Activated CD4-positive, CD25-positive, alpha-beta regulatory T cell treated with anti-CD3 and anti-CD28 coated beads, Interleukin-2, amount 50 U/mL, for 72 hours (primary cell): Measurements from ENCODE around the gene FRS3.
"Not testable (repeated sequence)": the region's sequence is repeated elsewhere in the genome, so short reads cannot be mapped to it uniquely, and the experiment has no call there.

Experiments used
- DNase-seq: peaks from one replicate; pipeline ENCODE4 v3.0.0; 2021

Gene FRS3

GRCh38 chr6:41767112-41767833, 12.4 kb downstream of the FRS3 start:
- no peak for DNase-seq

DNA sequence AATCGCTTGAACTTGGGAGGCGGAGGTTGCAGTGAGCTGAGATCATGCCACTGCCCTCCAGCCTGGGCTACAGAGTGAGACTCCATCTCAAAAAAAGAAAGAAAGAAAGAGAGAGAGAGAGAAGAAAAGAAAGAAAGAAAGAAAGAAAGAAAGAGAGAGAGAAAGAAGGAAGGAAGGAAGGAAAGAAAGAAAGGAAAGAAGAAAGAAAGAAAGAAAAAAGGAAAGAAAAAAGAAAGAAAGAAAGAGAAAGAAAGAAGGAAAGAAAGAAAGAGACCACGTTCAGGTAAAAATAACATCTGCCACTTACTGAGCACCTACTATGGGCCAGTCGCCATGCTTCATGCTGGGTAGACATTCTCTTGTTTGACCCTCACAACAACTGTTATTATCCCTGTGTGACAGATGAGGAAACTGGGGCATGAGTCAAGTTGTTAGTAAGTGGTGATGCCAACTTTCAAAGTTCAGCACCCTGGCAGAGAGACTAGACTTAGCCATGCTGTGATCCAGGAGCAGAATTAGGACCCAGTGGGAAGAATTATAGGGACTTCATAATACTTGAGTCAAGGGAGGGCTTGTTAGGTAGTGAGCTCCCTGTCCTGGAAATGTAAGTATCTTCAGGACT, 13.5 kb downstream of the FRS3 start:
- not testable (repeated sequence) for DNase-seq

DNA sequence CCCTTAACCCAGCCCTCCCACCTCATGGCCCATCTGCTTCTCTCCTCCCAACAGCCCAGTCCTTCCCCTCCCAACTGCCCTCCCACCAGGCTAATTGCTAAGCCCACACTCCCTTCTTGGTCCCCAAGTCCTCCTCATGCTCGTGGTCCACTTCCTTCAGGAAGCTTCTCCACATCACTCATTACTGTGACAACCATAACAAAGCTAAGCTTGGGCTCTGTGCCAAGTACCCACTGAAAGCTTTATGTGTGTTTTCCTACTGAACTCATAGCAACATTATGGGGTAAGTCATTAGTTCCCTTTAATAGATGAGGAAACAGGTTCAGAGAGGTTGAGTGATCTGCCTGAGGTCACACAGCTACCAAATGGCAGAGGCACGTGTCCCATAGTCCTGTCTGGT, 16.2 kb downstream of the FRS3 start:
- DNase-seq = no peak

GRCh38 chr6:41759905-41760579, 19.7 kb downstream of the FRS3 start:
- no peak for DNase-seq

DNA sequence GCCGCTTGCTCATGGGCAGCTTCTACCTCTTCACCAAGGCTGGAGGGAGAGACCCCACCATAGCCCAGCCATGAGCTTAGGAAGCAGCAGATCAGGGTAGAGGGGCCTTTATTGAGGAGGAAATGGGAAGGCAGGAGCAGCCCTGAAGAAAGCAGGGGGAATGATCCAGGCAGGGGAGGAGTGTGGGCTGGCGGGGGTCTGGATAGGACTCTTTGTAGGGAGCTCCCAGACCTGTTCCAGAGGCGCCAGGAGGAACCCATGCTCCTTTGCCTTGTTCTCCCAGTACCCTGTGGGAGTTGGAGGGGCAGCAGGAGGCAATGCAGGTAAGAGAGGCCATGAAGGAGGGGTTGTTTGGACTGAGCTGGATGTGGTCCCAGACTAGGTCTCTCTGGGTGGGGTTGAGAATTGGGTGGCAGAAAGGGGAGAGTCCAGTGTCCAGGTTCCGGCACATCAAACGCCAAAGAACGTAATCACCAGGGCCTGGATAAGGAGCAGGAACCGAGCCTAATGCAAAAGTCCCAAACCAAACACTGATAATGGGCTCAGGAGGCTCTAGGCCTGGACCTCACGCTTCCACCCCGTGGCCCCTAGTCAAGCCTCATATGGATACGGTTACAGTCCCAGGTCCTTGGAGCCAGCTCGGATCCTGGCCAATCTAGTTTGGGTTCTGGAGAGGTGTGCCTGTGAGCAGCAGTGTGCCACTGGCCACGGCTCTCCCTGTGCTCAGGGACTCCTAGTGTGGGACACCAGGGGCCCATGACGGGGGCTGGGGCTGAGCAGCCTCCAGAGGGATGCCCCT, 20.4 kb downstream of the FRS3 start:
- no peak for DNase-seq

DNA sequence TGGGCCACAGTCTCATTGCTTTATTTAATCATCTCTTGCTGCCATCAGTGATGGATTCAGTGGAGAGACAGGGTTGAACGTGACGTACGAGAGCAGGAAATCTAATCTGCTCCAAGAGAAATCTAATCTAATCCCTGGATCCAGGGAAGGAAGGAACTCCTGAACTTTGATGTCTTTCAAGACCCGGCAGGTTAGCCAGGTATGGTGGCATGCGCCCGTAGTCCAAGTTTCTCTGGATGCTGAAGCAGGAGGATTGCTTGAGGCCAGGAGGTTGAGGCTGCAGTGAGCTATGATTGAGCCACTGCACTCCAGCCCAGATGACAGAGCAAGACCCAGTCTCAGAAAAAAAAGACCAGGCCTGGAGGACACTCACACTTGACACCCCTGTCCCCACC, 21.1 kb downstream of the FRS3 start:
- no peak for DNase-seq

DNA sequence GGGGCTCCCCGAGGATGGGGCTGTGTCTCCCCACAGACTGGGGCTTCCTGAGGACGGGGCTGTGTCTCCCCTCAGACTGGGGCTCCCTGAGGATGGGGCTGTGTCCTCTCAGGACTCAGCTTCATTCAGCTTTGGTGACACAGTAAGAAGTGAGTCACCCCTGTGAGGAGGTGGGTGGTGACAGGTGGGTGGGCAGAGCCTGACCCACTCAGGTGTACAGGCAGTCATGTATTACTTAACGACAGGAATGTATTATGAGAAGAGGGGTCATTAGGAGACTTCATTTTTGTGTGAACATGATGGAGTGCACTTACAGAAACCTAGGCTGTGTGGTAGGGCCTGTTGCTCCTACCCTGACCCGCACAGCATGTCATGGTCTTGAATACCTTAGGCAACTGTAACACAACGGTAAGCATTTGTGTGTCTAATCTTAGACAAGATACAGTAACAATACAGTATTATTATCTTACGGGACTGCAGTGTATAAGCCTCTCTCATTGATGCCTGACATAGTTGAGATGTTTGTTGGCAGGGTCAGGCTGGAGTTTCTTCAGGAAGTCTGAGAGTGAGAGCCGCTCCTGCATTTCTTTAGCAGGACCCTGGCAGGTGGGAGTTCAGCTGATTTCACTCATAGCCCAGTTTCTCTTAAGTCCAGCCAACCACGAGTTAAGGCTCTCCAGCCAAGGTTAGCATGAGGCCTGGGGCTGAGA, 21.6 kb downstream of the FRS3 start:
- DNase-seq = no peak

GRCh38 chr6:41757271-41757670, 22.4 kb downstream of the FRS3 start:
- no peak for DNase-seq

- DNase-seq = no peak
Observed at GRCh38 chr6:41756354-41756753, 23.3 kb downstream of the FRS3 start.

DNA sequence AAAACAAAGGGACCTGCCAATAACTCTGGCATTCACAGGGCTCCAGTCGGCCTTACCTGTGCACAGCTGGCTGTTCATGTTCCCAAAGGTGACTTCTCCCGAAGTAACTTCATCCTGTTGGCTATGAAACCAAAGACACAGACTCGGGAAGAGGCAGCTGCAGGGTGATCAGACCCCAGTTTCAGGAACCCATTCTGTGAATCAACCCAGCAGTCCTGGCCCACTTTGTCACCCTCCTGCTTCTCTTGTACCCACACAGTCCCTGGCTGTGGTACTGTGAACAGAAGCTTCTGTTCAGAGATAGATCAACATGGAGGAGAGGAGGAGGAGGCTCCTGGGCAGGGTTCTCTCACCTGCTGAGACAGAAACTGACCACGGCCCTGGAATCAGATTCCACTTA, 23.8 kb downstream of the FRS3 start:
- DNase-seq = no peak

- DNase-seq = no peak
Observed at GRCh38 chr6:41750374-41750773, 29.3 kb downstream of the FRS3 start.

DNA sequence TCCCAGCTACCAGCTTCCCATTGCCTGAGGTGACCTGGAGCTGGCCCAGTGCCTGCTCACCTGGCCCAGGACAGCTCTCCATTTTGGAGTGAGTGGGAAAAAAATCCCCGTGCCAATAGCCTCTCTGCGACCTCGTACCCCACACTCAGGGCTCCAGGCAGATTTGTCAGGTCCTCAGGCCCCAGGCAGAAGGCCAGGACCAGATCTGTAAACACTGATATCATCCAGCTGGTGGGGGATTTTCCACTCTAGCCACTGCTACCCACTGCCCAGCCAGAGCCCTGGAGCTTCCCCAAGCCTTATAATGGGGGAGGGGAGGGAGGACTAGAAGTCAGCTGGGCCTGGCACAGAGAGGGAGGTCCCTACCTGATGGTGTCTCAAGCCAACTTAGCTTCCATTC, 31.2 kb downstream of the FRS3 start:
- DNase-seq = no peak

- no peak for DNase-seq
Observed at GRCh38 chr6:41748102-41748477, 31.6 kb downstream of the FRS3 start.

DNA sequence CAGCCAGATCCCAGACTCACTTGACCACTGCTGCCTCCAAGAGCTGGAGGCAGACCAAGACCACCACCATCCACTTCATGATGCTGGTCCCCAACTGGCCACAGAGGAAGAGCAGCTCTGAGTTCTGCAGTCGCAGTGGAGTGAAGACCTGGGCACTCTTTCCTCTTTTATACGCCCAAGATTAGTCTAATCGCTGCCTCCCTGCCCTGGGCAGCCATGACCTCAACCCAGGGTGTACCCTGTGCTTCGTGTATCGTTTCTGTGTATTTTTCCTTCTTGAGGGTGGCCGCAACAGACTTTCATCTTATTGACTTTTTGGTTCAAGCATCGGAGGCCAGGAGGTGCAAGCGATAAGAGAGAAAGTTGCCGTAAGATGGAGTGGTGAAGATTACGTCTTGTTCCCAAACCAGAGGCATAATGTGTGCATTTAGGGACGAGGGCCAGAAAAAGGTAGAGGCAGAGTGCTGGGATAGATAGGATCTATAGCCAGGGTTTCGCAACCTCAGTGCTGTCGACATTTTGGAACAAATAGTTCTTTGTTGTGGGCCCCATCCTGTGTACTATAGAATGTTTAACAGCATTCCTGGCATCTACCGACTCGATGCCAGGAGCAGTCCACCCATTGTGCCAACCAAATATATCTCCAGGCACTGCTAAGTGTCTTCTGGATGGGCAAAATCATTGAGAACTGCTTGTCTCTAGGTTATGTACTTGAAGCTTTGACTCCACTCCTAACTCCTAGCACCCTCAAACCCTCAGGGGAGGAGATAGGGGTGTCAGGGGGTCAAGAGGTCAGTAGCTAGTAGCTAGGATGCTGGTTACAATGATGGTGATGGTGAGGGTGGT, 32.2 kb downstream of the FRS3 start, which contains the start of gene PGC:
Gene PGC, minus strand, starts transcription at position 142 of the 846 bp plus-strand sequence. Its CDS starts 63 bp downstream, at position 79.
- DNase-seq = no peak

- DNase-seq = no peak
Observed at GRCh38 chr6:41746107-41746506, 33.6 kb downstream of the FRS3 start.

- no peak for DNase-seq
Observed at GRCh38 chr6:41744236-41744787, 35.4 kb downstream of the FRS3 start.

DNA sequence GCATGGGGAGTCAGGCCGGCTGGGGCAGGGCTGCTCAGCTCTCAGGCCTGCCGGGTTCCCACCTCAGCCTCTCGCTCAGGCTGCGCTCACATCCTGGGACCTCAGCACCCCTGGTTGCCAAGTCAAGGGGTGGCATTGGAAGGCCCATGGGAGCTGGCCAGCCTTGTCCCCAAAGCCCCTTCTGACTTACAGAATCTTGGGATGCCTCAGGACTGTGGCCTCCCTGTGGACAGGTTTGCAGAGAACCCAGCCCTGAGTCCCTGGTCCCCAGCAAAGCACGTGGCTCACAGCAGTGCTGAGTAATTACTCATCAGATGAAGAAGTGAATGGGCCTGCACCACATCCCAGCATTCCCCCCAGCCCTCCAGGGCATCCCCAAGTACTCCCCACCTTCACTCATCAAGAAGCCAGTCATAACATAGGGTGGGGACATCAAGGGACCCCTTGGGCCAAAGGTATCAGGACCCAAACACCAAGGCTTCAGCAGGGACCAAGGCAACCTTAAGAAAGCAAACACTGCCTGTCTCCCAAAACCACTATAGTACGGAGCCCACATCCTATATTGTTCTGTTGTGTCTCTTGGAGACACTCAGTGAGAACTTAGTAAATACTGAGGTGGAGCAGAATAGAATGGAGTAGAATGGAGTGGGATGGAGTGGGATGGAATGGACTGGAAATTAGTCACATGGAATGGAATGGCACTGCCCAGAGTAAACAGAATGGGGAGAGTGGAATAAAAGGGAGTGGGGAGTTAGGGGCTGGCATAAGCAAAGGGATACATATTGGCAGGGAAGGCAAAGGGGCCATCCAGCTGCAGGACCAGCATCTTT, 36.1 kb downstream of the FRS3 start:
- DNase-seq = no peak

DNA sequence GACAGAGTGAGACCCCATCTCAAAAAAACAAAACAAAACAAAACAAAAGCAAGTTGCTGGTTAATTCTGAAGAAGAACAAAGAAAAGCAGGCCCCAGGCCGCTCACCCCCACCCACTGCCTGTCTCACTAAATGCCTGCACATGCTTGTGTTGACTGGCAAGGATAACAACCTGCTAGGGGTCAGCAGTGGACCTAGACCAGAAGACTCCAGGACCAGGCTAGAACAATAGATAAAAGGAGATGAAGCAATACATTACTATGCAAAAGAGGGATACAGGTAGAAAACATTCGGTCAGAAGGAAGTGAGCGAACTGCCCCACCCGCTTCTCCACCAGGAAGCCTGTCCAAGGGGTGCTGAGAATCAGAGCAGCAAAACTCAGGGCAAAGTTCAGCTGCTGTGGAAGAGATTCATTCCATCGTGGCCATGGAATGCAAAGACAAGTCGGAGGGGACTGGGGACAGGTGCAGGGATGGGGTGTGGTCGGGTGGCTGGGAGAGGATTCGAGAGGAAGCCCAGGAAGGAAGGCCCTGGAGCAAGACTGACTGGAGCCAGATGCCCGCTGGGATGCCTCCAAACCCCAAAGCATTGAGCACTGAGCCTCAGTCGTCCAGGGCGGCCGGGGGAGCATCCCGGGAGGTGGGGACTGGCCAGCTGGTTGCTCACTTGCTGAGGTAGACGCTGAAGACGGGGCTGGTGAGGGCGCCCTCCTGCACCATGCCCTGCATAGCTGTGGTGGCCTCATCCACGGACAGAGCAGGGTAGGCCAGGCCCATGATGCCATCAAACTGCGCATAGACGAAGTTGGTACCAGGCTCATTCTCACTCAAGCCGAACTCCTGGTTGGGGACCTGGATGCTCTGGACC, 37.8 kb downstream of the FRS3 start:
- no peak for DNase-seq

DNA sequence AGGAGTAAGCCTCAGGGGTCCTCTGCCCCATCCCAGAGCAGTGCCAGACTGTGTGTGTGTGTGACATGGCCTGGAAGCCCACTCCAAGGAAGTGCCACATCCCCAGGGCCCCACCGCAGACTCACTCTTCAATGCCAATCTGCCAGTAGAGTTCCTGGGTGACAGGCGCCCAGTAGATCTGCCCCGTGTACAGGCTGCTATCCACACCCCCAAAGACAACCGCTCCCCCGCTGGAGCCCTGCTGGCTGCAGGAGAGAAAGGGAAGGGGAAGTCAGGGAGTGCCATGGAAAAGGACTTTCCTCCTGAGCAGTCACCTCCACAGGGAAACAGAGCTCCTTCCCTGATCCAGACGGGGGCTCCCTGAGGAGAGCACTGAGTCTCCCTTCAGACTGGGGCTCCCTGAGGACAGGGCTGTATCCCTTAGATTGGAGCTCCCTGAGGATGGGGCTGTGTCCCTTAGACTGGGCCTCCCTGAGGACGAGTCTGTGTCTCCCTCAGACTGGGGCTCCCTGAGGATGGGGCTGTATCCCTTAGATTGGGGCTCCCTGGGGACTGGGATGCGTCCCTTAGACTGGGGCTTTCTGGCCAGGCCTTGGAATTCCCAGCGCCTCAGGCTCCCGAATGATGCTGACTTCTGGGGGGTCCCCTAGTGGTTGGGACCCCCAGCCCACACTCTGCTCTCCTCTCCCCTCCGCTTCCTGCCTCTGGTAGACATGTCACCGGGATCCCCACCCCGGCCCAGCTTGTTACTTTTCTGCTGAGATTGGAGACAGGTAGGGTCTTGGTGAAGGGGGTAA, 39.1 kb downstream of the FRS3 start:
- no peak for DNase-seq
